DOHH2 (cell line): ENCODE results near the gene FGD4.

Experiments used
- CTCF ChIP-seq: fragments of 200-600 bp; sonication (generic); IDR thresholded peaks from one replicate; pipeline ENCODE4 v1.5.1; 2014; ENCODE audit warnings: antibody characterized with exemption, mild to moderate bottlenecking, low read depth, low read length; ENCODE audit not compliant: poor library complexity, severe bottlenecking
- EZH2phosphoT487 ChIP-seq: fragments of 200-600 bp; sonication (generic); IDR thresholded peaks from 2 replicates; pipeline ENCODE4 v1.6.1; 2017; ENCODE audit warnings: borderline replicate concordance, mild to moderate bottlenecking, antibody characterized with exemption, low read length, moderate library complexity, mixed read lengths

GRCh38 chr12:32413412-32413811 lies 14.1 kb downstream of the FGD4 start:
- TF ChIP-seq CTCF = no peak
- TF ChIP-seq EZH2phosphoT487 = no peak
